Activated CD8-positive, alpha-beta memory T cell treated with anti-CD3 and anti-CD28 coated beads, Interleukin-2, amount 10 ng/mL, durations not matched to agents 7 days and 5 days (primary cell): ENCODE measurements around the gene GGCT. TPM values are rescaled to one million over a fixed set of nuclear protein-coding genes. Genes with fewer than 3 reads are reported as not detected.
"Not testable (repeated sequence)": the region's sequence is repeated elsewhere in the genome, so short reads cannot be mapped to it uniquely, and the experiment has no call there.

Experiments
- ATAC-seq: fragments of 150-1000 bp; cut with Tn5 transposase; one replicate; pipeline ENCODE4 v1.10.0; 2021; ENCODE audit warnings: moderate library complexity
- CTCF ChIA-PET: fragments of 350-600 bp; sonication (Branson Sonifier 250); formaldehyde crosslinking; loops from one replicate; lab custom pipeline; 2021; ENCODE audit warnings: antibody characterized with exemption; lab: Charles Lee
- DNase-seq: peaks from one replicate; pipeline ENCODE4 v3.0.0-alpha.2; 2020
- H3K27ac Mint-ChIP-seq: one replicate; pipeline ENCODE4 v1.8.0; 2021; ENCODE audit warnings: mild to moderate bottlenecking, mixed read lengths
- H3K27me3 Mint-ChIP-seq: one replicate; pipeline ENCODE4 v1.8.0; 2021; ENCODE audit warnings: mixed read lengths
- H3K36me3 Mint-ChIP-seq: one replicate; pipeline ENCODE4 v1.8.0; 2021; ENCODE audit warnings: mild to moderate bottlenecking, mixed read lengths
- H3K4me1 Mint-ChIP-seq: one replicate; pipeline ENCODE4 v1.8.0; 2021; ENCODE audit warnings: mixed read lengths
- H3K4me3 Mint-ChIP-seq: one replicate; pipeline ENCODE4 v1.8.0; 2021; ENCODE audit warnings: mild to moderate bottlenecking, moderate library complexity, mixed read lengths
- H3K9me3 Mint-ChIP-seq: one replicate; pipeline ENCODE4 v1.8.0; 2022; ENCODE audit warnings: low read depth, mixed read lengths
- total RNA-seq, 2 experiments: library from RNA; stranded (reverse); gene quantifications; one replicate each; pipeline ENCODE4 v1.2.3, GENCODE V29; 2021

The GGCT gene
- total RNA-seq, 2 experiments from 2014 or later: 46.1 to 58.8 TPM

DNA sequence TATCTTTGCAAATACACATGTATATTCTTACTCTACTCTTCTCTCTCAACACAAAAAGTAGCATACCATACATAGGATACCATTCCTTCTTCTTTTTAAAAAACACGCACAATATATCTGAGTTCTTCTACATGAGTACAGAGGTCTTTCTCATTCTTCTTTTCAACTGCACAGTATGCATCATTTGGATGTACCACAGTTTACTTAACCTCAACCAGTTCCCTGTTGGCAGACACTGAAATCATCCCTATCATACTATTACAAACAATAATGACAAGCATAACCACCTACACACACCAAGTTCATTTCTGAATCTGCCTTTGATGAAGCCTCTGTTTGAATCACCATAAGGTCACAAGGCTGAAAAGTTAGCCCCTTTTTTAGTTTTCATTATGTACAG lies 25.7 kb upstream of the GGCT start:
- Mint-ChIP-seq H3K4me3 (no peak overlapping the region), H3K36me3 (no peaks in the 10 kb centered on the region), H3K9me3 (no peaks in the 10 kb centered on the region), H3K4me1 (no peaks in the 10 kb centered on the region), H3K27me3 (no peaks in the 10 kb centered on the region), H3K27ac (no peak overlapping the region)
- CTCF ChIA-PET: no interaction called here
- ATAC-seq: no peak
- DNase-seq: no peak

DNA sequence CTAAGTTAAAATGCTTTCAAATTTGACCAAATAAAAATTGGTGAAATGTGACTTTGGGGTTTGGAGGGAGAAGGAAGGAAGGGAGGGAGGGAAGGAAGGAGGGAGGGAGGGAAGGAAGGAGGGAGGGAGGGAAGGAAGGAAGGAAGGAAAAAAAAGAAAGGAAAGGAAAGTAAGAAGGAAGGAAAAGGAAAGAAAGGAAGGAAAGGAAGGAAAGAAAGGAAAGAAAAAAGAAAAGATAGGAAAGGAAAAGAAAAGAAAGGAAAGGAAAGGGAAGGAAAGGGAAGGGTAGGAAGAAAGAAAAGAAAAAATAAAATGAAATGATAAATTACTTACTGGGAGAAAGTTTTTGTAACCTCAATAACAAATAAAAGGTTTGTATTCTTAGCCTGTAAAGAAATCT lies 24.1 kb upstream of the GGCT start:
- H3K36me3 Mint-ChIP-seq: no peaks in the 10 kb centered on the region
- CTCF ChIA-PET: interaction anchor here (0.6 kb wide), 1 partner anchor 423 kb away, joined by 4 read pairs; no protein-coding TSS in a partner anchor
- no peak for ATAC-seq
- no peak for DNase-seq
- no peak overlapping the region for H3K27ac Mint-ChIP-seq
- no peak overlapping the region for H3K4me3 Mint-ChIP-seq
- H3K9me3 Mint-ChIP-seq: no peaks in the 10 kb centered on the region
- peaks cover 13% of the 10 kb centered on the region for H3K4me1 Mint-ChIP-seq
- no peaks in the 10 kb centered on the region for H3K27me3 Mint-ChIP-seq

DNA sequence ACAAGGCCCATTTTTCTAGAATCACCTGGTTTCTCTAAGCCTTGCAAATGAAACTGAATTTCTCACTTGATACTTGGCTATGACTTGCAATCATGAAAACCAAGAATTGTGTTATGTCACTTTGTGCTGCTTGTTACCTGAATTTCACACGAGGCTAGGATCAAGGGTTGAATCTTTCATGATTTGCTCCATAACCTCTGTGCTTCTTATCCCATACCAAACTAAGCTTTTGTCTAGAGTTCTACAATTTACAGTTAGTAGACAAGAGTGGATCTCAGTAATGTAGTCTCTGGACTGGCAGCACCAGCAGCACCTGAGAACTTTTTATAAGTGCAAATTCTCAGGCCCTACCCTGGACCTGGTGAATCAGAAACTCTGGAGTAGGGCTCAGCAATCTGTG lies 22.7 kb upstream of the GGCT start:
- H3K4me1 Mint-ChIP-seq: peaks cover 13% of the 10 kb centered on the region
- not testable (repeated sequence) for H3K27me3 Mint-ChIP-seq, DNase-seq, H3K36me3 Mint-ChIP-seq, H3K4me3 Mint-ChIP-seq, H3K27ac Mint-ChIP-seq, H3K9me3 Mint-ChIP-seq, ATAC-seq
- CTCF ChIA-PET: interaction anchor here (1.6 kb wide), 1 partner anchor 37 kb away, joined by 6 read pairs; no protein-coding TSS in a partner anchor

DNA sequence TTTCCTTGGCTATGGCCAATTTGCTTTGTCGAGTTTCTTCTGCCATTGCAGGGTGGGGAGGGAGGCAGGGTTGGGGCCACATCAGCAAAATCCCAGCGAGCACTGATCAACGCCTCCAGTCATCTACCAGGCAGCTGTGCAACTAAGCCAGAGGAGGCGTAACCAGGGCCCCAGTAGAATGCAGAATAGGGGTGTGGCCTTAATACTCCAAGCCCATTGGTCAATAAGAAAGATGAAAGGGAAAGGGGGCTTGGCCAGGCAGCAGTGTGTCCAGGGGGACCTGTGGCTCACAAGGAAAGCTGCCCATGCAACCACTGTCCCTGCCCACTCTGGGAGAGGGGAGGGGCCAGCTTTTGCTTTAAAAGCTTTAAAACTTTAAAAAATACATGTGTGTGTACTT lies 21.5 kb upstream of the GGCT start:
- Mint-ChIP-seq H3K9me3 (no peaks in the 10 kb centered on the region), H3K27me3 (no peaks in the 10 kb centered on the region), H3K36me3 (no peaks in the 10 kb centered on the region), H3K4me1 (peaks cover 16% of the 10 kb centered on the region), H3K4me3 (no peak overlapping the region), H3K27ac (no peak overlapping the region)
- no peak for ATAC-seq
- DNase-seq: no peak
- CTCF ChIA-PET: interaction anchor here (1.6 kb wide), 1 partner anchor 38 kb away, joined by 6 read pairs; no protein-coding TSS in a partner anchor

DNA sequence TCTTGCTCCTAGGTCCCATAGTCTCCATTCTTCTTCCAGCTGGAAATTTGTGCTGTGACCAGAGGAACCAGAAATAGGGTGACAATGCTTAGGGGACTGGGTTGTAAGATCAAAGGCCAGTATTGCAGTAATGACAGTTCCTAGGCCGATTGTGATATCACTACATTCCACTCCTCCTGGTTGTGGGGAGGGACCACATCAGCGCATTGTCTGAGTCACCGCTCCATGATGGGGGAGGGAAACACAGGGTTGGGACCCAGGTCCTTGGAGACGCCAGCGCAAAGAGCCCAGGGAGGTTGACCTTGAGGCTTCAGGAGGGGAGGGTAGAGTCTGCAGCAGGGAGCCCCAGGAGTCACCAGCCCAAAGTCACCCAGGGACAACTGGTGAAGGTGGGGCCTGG lies 20.8 kb upstream of the GGCT start:
- CTCF ChIA-PET: no interaction called here
- H3K27me3 Mint-ChIP-seq: no peaks in the 10 kb centered on the region
- H3K36me3 Mint-ChIP-seq: no peaks in the 10 kb centered on the region
- no peak overlapping the region for H3K4me3 Mint-ChIP-seq
- DNase-seq (no peak), ATAC-seq (no peak)
- H3K4me1 Mint-ChIP-seq: peaks cover 21% of the 10 kb centered on the region
- no peak overlapping the region for H3K27ac Mint-ChIP-seq
- H3K9me3 Mint-ChIP-seq: no peaks in the 10 kb centered on the region

DNA sequence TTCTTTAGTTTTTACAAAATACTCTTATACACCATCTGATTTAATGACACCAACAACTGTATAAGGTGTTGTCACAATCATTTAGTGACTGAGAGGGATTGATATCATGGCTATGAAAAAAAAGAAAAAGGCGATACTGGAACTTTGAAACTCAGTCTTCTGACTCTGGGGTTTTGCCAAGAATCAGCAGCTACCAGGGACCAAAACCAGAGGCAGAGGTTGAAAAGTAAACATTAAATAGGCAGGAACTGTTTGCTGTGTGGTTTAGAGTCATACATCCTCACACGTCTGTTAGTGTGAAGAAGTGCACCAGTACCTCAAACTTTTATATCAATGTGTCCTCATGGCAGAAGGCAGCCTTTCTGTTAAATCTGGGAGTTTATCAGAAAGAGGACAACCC lies 19.9 kb upstream of the GGCT start:
- ATAC-seq (no peak), DNase-seq (no peak)
- H3K27ac Mint-ChIP-seq: no peak overlapping the region
- peaks cover 23% of the 10 kb centered on the region for H3K4me1 Mint-ChIP-seq
- H3K27me3 Mint-ChIP-seq: no peaks in the 10 kb centered on the region
- CTCF ChIA-PET: no interaction called here
- no peaks in the 10 kb centered on the region for H3K36me3 Mint-ChIP-seq
- no peaks in the 10 kb centered on the region for H3K9me3 Mint-ChIP-seq
- H3K4me3 Mint-ChIP-seq: no peak overlapping the region

DNA sequence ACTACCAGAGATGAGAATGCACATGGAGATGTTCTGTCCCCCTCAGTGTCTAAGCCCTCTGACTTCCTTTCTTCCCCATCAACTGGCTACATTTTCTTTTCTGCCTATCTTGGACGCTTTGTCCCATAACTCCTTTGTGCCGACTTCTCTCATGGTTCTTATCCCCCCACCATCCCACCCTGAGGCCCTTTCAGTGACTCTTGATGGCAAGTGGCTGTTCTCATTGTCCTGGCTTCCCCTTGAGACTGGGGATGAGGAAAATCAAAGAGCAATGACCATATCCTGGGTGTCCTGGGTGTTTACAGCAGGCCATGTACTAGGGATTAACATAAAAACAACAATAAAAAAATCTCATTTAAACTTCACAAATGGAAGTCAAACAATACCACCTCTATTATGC lies 18.8 kb upstream of the GGCT start:
- CTCF ChIA-PET: no interaction called here
- no peak overlapping the region for H3K27ac Mint-ChIP-seq

DNA sequence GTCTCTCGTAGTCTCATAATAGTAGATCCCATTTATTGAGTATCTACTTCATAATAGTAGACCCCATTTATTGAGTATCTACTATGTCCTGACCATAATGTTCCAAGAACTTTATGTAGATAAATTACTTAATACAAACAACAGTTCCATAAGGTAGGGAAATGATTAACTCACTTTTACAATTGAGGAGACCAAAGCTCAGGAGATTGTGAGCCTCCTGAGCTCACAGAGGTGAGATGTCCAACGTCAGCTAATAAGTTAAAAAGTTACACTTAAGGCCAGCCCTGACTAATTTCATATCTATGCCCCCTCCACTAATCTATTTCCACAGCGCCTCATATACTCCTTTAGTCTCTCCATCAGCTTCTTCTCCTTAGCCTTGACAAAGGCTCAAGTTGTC lies 17.5 kb upstream of the GGCT start:
- Mint-ChIP-seq H3K36me3 (no peaks in the 10 kb centered on the region), H3K27ac (no peak overlapping the region), H3K9me3 (no peaks in the 10 kb centered on the region), H3K27me3 (no peaks in the 10 kb centered on the region), H3K4me1 (peaks cover 23% of the 10 kb centered on the region), H3K4me3 (no peak overlapping the region)
- CTCF ChIA-PET: interaction anchor here (1.2 kb wide), 1 partner anchor 42 kb away, joined by 6 read pairs; no protein-coding TSS in a partner anchor
- DNase-seq (no peak), ATAC-seq (no peak)

More for the DNA sequence above, 18.8 kb upstream of the GGCT start:
- Mint-ChIP-seq H3K4me1 (peaks cover 23% of the 10 kb centered on the region), H3K36me3 (no peaks in the 10 kb centered on the region), H3K9me3 (no peaks in the 10 kb centered on the region), H3K27me3 (no peaks in the 10 kb centered on the region), H3K4me3 (no peak overlapping the region)
- no peak for ATAC-seq
- DNase-seq: no peak

DNA sequence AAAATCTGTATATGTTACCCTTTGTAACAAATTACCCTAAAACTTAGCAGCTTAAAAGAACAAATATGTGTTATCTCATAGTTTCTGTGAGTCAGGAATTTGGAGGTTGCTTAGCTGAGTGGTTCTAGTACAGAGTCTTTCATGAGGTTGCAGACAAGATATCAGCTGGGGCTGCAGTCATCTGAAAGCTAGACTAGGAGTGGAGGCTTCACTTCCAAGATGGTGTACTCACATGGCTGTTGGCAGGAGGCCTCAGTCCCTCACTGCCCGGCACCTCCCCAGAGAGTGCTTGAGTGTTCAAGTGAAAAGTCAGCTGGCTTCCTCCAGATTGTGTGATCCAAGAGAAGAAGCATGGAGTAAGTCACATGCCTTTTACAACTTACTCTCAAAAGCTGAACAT lies 16.9 kb upstream of the GGCT start:
- no peak for DNase-seq
- Mint-ChIP-seq H3K4me1 (peaks cover 23% of the 10 kb centered on the region), H3K27ac (no peak overlapping the region), H3K4me3 (no peak overlapping the region), H3K36me3 (no peaks in the 10 kb centered on the region), H3K9me3 (no peaks in the 10 kb centered on the region), H3K27me3 (no peaks in the 10 kb centered on the region)
- ATAC-seq: no peak
- CTCF ChIA-PET: interaction anchor here (1.2 to 1.5 kb wide), 2 partner anchors 11 to 43 kb away, joined by 3 to 6 read pairs; no protein-coding TSS in a partner anchor

DNA sequence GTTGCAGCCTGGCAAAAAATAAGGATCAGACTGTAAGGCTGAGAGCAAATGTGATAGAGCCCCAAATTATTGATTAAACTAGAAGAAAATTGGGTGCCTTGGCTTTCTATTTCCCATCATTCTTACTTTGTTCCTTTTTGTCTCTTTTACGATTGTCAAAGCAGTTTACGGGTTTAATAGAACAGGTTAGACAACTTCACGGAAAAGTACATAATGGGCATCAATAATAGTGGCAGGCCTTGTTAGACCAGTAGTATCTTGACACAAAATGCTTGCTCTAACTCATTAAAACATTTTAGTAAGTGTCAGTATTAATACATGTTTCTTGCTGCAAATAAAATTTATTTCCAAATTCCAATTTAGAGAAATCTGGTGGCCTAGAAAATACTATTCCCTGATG lies 14.5 kb upstream of the GGCT start:
- no peaks in the 10 kb centered on the region for H3K27me3 Mint-ChIP-seq
- ATAC-seq: no peak
- H3K9me3 Mint-ChIP-seq: no peaks in the 10 kb centered on the region
- no peak overlapping the region for H3K4me3 Mint-ChIP-seq
- peaks cover 11% of the 10 kb centered on the region for H3K4me1 Mint-ChIP-seq
- H3K27ac Mint-ChIP-seq: no peak overlapping the region
- CTCF ChIA-PET: no interaction called here
- DNase-seq: no peak
- H3K36me3 Mint-ChIP-seq: no peaks in the 10 kb centered on the region

DNA sequence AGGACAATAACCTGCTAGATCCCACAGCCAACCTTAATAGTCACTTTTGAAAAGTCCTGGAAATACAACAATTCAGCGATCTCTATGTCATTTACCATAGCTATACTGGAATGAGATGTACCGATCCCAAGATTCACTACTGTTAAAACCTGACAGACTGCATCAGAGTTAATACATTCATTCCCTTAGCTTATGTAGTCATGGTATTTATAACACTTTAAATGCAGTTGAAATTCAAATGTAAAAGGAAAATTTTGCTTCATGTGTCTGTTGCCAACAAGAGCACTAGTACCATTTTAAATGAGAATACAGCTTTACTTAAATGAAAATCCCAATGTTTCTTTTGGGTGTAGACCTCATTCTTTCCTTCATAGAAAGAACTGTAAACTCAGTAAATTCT lies 11.1 kb upstream of the GGCT start:
- DNase-seq (no peak), ATAC-seq (no peak)
- H3K27ac Mint-ChIP-seq: no peak overlapping the region
- peaks cover 9% of the 10 kb centered on the region for H3K4me1 Mint-ChIP-seq
- no peak overlapping the region for H3K4me3 Mint-ChIP-seq
- CTCF ChIA-PET: interaction anchor here (1.0 to 3.3 kb wide), 3 partner anchors 34 to 239 kb away, joined by 3 to 10 read pairs (median 4); no protein-coding TSS in a partner anchor
- no peaks in the 10 kb centered on the region for H3K27me3 Mint-ChIP-seq
- H3K9me3 Mint-ChIP-seq: no peaks in the 10 kb centered on the region
- no peaks in the 10 kb centered on the region for H3K36me3 Mint-ChIP-seq

DNA sequence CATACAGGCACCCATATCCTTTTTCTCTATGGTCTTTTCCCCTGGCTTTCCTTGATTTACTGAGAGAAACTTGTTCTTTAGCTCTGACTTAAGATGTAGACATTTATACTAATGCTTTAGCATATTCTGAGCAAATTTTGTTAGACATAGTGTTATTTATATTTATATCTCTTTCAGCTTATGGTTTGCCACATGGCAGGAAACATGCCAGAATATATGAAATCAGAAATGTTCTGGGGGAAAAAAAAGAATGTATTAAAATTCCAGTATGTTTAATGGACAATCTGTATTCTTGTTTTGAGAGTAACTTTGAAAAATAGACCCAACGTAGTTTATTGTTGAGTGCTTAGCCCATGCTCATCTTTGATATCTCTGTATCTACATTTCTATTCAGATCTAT lies 10.1 kb upstream of the GGCT start:
- CTCF ChIA-PET: interaction anchor here (1.2 to 3.3 kb wide), 2 partner anchors 49 to 238 kb away, joined by 3 to 10 read pairs; no protein-coding TSS in a partner anchor
- H3K27me3 Mint-ChIP-seq: no peaks in the 10 kb centered on the region

DNA sequence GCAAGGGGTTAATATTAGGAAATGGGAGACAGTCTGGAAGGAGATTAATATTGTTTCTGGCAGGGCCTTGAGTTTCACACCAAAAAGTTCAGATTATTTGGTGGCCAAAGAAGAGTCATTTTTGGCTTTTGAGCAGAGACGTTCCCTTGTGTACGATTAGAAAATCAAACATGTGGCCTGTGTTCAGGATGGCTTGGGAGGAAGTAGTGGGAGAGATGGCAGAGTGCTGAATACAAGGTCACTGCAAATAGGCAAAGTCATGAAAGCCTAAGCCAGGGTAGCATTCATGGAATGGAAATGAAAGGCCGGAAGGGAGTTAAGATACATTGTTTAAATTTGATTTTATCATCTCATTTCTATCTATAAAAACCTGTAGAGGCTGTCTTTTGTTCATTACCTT lies 9.5 kb upstream of the GGCT start:
- no peaks in the 10 kb centered on the region for H3K9me3 Mint-ChIP-seq
- no peak overlapping the region for H3K4me3 Mint-ChIP-seq
- H3K36me3 Mint-ChIP-seq: no peaks in the 10 kb centered on the region
- H3K27me3 Mint-ChIP-seq: no peaks in the 10 kb centered on the region
- no peak for ATAC-seq
- peaks cover 11% of the 10 kb centered on the region for H3K4me1 Mint-ChIP-seq
- DNase-seq: no peak
- no peak overlapping the region for H3K27ac Mint-ChIP-seq
- CTCF ChIA-PET: no interaction called here

More for the DNA sequence above, 10.1 kb upstream of the GGCT start:
- peaks cover 7% of the 10 kb centered on the region for H3K4me1 Mint-ChIP-seq
- no peak overlapping the region for H3K27ac Mint-ChIP-seq
- DNase-seq (no peak), ATAC-seq (no peak)
- no peaks in the 10 kb centered on the region for H3K36me3 Mint-ChIP-seq
- H3K9me3 Mint-ChIP-seq: no peaks in the 10 kb centered on the region
- no peak overlapping the region for H3K4me3 Mint-ChIP-seq

DNA sequence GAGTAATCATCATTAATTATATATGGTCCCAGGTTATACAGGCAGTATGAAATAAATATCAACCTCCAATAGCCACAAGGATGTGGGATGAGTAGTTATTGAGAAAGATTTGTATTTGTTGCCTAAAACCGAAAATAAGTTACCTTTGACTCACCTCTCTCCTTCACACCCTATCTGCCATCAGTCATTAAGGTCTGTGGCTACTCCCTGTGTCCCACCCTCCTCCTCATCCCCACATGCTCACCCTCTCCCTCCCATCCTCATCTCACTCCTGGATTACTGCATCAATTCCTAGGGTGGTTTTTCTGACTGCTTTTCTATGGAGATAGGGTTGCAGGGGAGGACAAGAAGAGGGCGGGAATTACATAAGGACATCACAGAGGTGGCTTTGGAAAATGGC lies 9.1 kb upstream of the GGCT start:
- Mint-ChIP-seq H3K36me3 (no peaks in the 10 kb centered on the region), H3K9me3 (no peaks in the 10 kb centered on the region), H3K4me1 (peaks cover 13% of the 10 kb centered on the region), H3K27ac (no peak overlapping the region), H3K4me3 (no peak overlapping the region), H3K27me3 (no peaks in the 10 kb centered on the region)
- DNase-seq: no peak
- CTCF ChIA-PET: interaction anchor here (0.9 to 4.1 kb wide), 2 partner anchors 36 to 50 kb away, joined by 3 to 42 read pairs; no protein-coding TSS in a partner anchor
- ATAC-seq: no peak
